ENCODE data around the gene TOX2. TPM values are rescaled to one million over a fixed set of nuclear protein-coding genes. Genes with fewer than 3 reads are reported as not detected.

The TOX2 gene
- total RNA-seq, 1 donor from 2014 or later: not detected

DNA sequence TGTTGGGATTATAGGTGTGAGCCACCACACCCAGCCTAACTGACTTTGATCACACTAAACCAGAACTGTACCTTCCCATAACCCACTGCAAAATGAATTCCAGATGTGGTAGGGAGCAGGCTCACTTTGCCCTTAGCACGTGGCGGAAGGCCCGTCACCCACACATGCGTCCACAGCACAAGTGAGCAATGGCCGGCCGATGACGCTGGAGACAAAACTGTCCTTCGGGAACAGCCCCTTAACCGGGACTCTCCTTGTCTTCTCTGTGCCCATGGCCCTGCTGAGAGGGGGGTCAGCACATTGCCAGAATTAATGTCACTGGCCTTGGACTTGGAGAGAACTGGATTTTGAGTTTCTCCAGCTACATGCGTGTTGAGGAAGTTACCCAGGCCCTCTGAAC lies 107.2 kb downstream of the TOX2 start:
- DNase-seq (ENCODE audit: low read depth) (no peak), FAIRE-seq (no peak)
- Histone ChIP-seq H3K27me3 (ENCODE audit: control insufficient read depth, insufficient read depth, low read length) (no peaks in the 10 kb centered on the region), H3K36me3 (ENCODE audit: control insufficient read depth, insufficient read depth, low read length) (no peaks in the 10 kb centered on the region), H3K4me3 (ENCODE audit: low read depth, low read length) (no peak overlapping the region)
- TF ChIP-seq, protein P1, sequence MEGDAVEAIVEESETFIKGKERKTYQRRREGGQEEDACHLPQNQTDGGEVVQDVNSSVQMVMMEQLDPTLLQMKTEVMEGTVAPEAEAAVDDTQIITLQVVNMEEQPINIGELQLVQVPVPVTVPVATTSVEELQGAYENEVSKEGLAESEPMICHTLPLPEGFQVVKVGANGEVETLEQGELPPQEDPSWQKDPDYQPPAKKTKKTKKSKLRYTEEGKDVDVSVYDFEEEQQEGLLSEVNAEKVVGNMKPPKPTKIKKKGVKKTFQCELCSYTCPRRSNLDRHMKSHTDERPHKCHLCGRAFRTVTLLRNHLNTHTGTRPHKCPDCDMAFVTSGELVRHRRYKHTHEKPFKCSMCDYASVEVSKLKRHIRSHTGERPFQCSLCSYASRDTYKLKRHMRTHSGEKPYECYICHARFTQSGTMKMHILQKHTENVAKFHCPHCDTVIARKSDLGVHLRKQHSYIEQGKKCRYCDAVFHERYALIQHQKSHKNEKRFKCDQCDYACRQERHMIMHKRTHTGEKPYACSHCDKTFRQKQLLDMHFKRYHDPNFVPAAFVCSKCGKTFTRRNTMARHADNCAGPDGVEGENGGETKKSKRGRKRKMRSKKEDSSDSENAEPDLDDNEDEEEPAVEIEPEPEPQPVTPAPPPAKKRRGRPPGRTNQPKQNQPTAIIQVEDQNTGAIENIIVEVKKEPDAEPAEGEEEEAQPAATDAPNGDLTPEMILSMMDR (IDR thresholded peaks at IDR 0.05; ENCODE audit: insufficient read depth, low read length, severe bottlenecking): no peak

- FAIRE-seq (no peak), DNase-seq (ENCODE audit: low read depth) (no peak)
- TF ChIP-seq, protein P1 (IDR thresholded peaks at IDR 0.05; ENCODE audit: insufficient read depth, low read length, severe bottlenecking): no peak
- H3K36me3 ChIP-seq (ENCODE audit: control insufficient read depth, insufficient read depth, low read length): no peaks in the 10 kb centered on the region
- no peak overlapping the region for H3K4me3 ChIP-seq (ENCODE audit: low read depth, low read length)
- no peaks in the 10 kb centered on the region for H3K27me3 ChIP-seq (ENCODE audit: control insufficient read depth, insufficient read depth, low read length)
These were observed 107.8 kb downstream of the TOX2 start for GRCh38 chr20:44022464-44022863.

DNA sequence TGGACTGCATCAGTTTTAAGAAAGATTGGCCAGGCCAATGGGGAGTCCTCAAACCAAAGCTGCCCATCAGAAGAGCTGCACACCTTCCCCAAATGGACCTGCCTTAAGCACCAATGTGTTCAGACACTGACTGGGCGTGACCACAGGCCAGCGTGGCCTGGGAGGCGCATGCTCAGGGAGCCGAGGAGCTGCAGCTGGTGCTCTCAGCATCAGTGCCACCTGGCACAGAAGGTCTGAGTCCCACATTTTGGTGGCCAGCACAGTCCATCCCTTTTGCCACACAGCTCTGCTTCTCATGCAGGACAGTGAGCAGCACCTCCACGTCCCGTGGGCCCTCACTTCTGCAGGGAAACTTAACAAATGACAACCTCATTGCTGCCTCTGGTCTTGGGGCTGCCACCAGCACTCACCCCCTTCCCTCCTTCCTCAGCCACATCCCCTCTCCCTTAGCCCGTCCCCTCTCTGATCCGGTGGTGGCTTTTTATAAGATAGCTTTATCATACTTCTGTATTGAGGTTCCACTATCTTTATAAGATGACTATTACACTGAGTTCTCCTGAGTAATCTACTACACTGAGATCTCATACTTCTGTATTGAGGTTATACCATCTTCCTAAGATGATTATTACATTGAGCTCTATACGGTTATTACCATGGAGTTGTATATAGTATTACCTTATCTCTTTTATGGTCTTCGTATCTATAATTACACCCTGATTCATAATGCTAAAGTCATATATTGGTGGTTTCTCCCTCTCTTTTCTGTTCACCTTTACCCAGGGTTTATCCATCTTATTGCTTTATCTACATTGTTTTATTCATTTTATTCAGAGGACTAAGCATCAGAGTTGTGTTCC lies 109.1 kb downstream of the TOX2 start:
- FAIRE-seq: no peak
- no peaks in the 10 kb centered on the region for H3K27me3 ChIP-seq (ENCODE audit: control insufficient read depth, insufficient read depth, low read length)
- H3K4me3 ChIP-seq (ENCODE audit: low read depth, low read length): no peak overlapping the region
- no peak for DNase-seq (ENCODE audit: low read depth)
- H3K36me3 ChIP-seq (ENCODE audit: control insufficient read depth, insufficient read depth, low read length): no peaks in the 10 kb centered on the region
- TF ChIP-seq, protein P1 (IDR thresholded peaks at IDR 0.05; ENCODE audit: insufficient read depth, low read length, severe bottlenecking): no peak

- TF ChIP-seq, protein P1 (IDR thresholded peaks at IDR 0.05; ENCODE audit: insufficient read depth, low read length, severe bottlenecking): no peak
- Histone ChIP-seq H3K36me3 (ENCODE audit: control insufficient read depth, insufficient read depth, low read length) (no peaks in the 10 kb centered on the region), H3K4me3 (ENCODE audit: low read depth, low read length) (no peak overlapping the region), H3K27me3 (ENCODE audit: control insufficient read depth, insufficient read depth, low read length) (no peaks in the 10 kb centered on the region)
- FAIRE-seq (no peak), DNase-seq (ENCODE audit: low read depth) (no peak)
These were observed 110.3 kb downstream of the TOX2 start for GRCh38 chr20:44024820-44025580.

- TF ChIP-seq, protein P1 (IDR thresholded peaks at IDR 0.05; ENCODE audit: insufficient read depth, low read length, severe bottlenecking): no peak
- H3K4me3 ChIP-seq (ENCODE audit: low read depth, low read length): no peak overlapping the region
- no peaks in the 10 kb centered on the region for H3K27me3 ChIP-seq (ENCODE audit: control insufficient read depth, insufficient read depth, low read length)
- no peak for FAIRE-seq
- DNase-seq (ENCODE audit: low read depth): no peak
- H3K36me3 ChIP-seq (ENCODE audit: control insufficient read depth, insufficient read depth, low read length): no peaks in the 10 kb centered on the region
These were observed 111.1 kb downstream of the TOX2 start for GRCh38 chr20:44025756-44026155.

All from bronchial epithelial cell (primary cell).